ENCODE measurements around the gene NOTCH4.

Gene NOTCH4

GRCh38 chr6:32158052-32158451 is 65.8 kb downstream of the NOTCH4 start:
- DNase-seq, result no peak

- no peak for DNase-seq
Measured at GRCh38 chr6:32156891-32157290, 67.0 kb downstream of the NOTCH4 start.

GRCh38 chr6:32154514-32155161 is 69.2 kb downstream of the NOTCH4 start:
- DNase-seq, result no peak

GRCh38 chr6:32153564-32154513 is 70.0 kb downstream of the NOTCH4 start, which contains the start of gene PPT2:
TSS of gene PPT2 (plus strand) at chr6:32154141. CDS start at chr6:32154595, 454 bp downstream.
- DNase-seq, result peak; percentile 94

- DNase-seq, result no peak
Measured at GRCh38 chr6:32152769-32153563, 70.9 kb downstream of the NOTCH4 start.

- DNase-seq, result no peak
Measured at GRCh38 chr6:32151863-32152768, 71.8 kb downstream of the NOTCH4 start, which contains the start of gene PRRT1. TSS of gene PRRT1 (minus strand) at chr6:32151939. CDS start at chr6:32151827, 112 bp downstream.

- no peak for DNase-seq
Measured at GRCh38 chr6:32151181-32151862, 72.5 kb downstream of the NOTCH4 start.

GRCh38 chr6:32149932-32150870 is 73.7 kb downstream of the NOTCH4 start:
- no peak for DNase-seq

- DNase-seq, result no peak
Measured at GRCh38 chr6:32149092-32149755, 74.6 kb downstream of the NOTCH4 start.

GRCh38 chr6:32148289-32149091 is 75.4 kb downstream of the NOTCH4 start:
- DNase-seq, result peak; percentile 77

GRCh38 chr6:32147401-32148132 is 76.3 kb downstream of the NOTCH4 start:
- DNase-seq, result no peak

GRCh38 chr6:32146687-32147086 is 77.2 kb downstream of the NOTCH4 start:
- no peak for DNase-seq

- no peak for DNase-seq
Measured at GRCh38 chr6:32146287-32146686, 77.6 kb downstream of the NOTCH4 start.

Measured in right forelimb (tissue), 1 donor.